ENCODE measurements around the gene VPS4B. TPM values are rescaled to one million over a fixed set of nuclear protein-coding genes. Genes with fewer than 3 reads are reported as not detected.

Gene VPS4B
- total and polyA plus RNA-seq, 2 of the 8 experiments (the other 6 are each of a cell fraction or from before 2014, with no cell fraction given) = 7.2 to 45.3 TPM

DNA sequence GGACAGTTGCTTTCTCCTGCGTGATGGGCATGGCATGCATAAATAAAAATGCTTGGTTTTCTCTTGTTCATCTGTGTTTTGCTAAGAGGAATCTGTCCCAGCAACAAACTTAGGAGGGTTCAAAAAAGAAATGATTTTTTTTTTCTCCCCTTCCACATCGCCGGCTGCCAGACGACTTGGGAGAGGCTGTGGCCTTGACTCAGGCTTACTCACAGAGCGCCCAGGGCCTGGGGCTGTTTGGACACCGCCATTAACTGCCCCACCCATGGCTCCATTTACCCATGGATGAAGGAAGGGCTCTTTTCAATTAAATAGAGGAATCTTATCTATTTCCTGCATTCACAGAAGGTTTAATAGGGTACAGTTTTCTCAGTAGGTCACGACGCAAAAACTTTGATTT, 32.2 kb upstream of the VPS4B start:
- no peaks in the 10 kb centered on the region for H3K36me3 ChIP-seq (ENCODE audit: control insufficient read depth in 2 of 4, insufficient read depth in 4 of 4, low read length in 3 of 4)
- WGBS, 2 experiments (ENCODE audit: extremely low coverage in 1 of 2, insufficient coverage in 1 of 2, insufficient read length in 1 of 2, insufficient replicate concordance in 2 of 2, low coverage in 1 of 2, low lambda C conversion rate in 2 of 2, missing lambda C conversion rate in 1 of 2) = 94% methylated on average over 8 of the region's 8 CpGs; no CpG with 5 or more reads in 1 of the 2 experiments
- no peak overlapping the region for H3K4ac ChIP-seq (replicated peaks; ENCODE audit: insufficient read length, low read depth, low read length)
- H4K20me1 ChIP-seq (replicated peaks in 1 of 2; ENCODE audit: control insufficient read depth in 1 of 2, insufficient read depth in 2 of 2, low read length in 2 of 2) = no peaks in the 10 kb centered on the region
- H3K27me3 ChIP-seq (replicated peaks in 1 of 4; ENCODE audit: control insufficient read depth in 3 of 4, extremely low read depth in 1 of 4, insufficient read depth in 3 of 4, low read length in 3 of 4) = no peaks in the 10 kb centered on the region
- H3K27ac ChIP-seq (ENCODE audit: low read depth, low read length) = no peak overlapping the region
- H2BK120ac ChIP-seq (replicated peaks; ENCODE audit: low read depth, low read length) = no peak overlapping the region
- H3K9ac ChIP-seq (replicated peaks in 1 of 4; ENCODE audit: extremely low read depth in 1 of 4, low read depth in 3 of 4, low read length in 3 of 4) = no peak overlapping the region
- no peak for DNase-seq (ENCODE audit: low read depth in 1 of 2, low spot score in 2 of 2)
- H3K79me2 ChIP-seq (ENCODE audit: control insufficient read depth in 1 of 2, insufficient read depth in 2 of 2, low read length in 2 of 2) = no peaks in the 10 kb centered on the region
- ChIA-PET CTCF (ENCODE audit: partially characterized antibody) (interaction anchor here (0.9 to 1.7 kb wide), 2 partner anchors 56 to 64 kb away, joined by 3 to 4 read pairs; no protein-coding TSS in a partner anchor), POLR2A (ENCODE audit: partially characterized antibody) (no interaction called here)
- H3K23ac ChIP-seq (ENCODE audit: insufficient read length) = no peak overlapping the region
- H2BK12ac ChIP-seq (ENCODE audit: low read depth, low read length) = no peak overlapping the region
- no peak overlapping the region for H3K56ac ChIP-seq (replicated peaks; ENCODE audit: insufficient read length, low read depth, low read length)
- no peak overlapping the region for H3K14ac ChIP-seq (ENCODE audit: insufficient read length)
- no peak overlapping the region for H4K5ac ChIP-seq (ENCODE audit: insufficient read length, low read depth, low read length)
- no peak overlapping the region for H2AFZ ChIP-seq (ENCODE audit: low read length)
- no peaks in the 10 kb centered on the region; a peak in 1 of 4 replicates for H3K9me3 ChIP-seq (ENCODE audit: insufficient read depth in 2 of 2, low read depth in 1 of 2, low read length in 1 of 2)
- no peak overlapping the region for H2BK5ac ChIP-seq (ENCODE audit: low read depth, low read length)
- no peaks in the 10 kb centered on the region for H3K23me2 ChIP-seq (ENCODE audit: low read depth, low read length)
- H3K18ac ChIP-seq (ENCODE audit: extremely low read depth, low read length) = no peak overlapping the region
- H3K4me2 ChIP-seq (ENCODE audit: insufficient read depth in 1 of 2, low read depth in 2 of 2, low read length in 2 of 2) = no peak overlapping the region
- H2AK5ac ChIP-seq (ENCODE audit: low read depth, low read length) = no peak overlapping the region
- H4K91ac ChIP-seq (replicated peaks; ENCODE audit: insufficient read length, low read length) = no peak overlapping the region
- no peaks in the 10 kb centered on the region for H3K79me1 ChIP-seq (ENCODE audit: low read depth, low read length)
- H4K8ac ChIP-seq (ENCODE audit: extremely low read depth, insufficient read depth, low read length) = no peak overlapping the region
- H3K4me3 ChIP-seq (ENCODE audit: extremely low read depth in 1 of 4, insufficient read depth in 2 of 4, low read depth in 3 of 4, low read length in 4 of 4) = no peak overlapping the region
- FAIRE-seq = no peak
- no peak overlapping the region for H2BK15ac ChIP-seq (ENCODE audit: low read length)
- H2BK20ac ChIP-seq (ENCODE audit: low read length) = no peak overlapping the region
- no peaks in the 10 kb centered on the region; a peak in 1 of 7 replicates for H3K4me1 ChIP-seq (replicated peaks in 1 of 4; ENCODE audit: control insufficient read depth in 3 of 4, insufficient read depth in 4 of 4, low read length in 3 of 4)
- TF ChIP-seq SUZ12 (IDR thresholded peaks at IDR 0.05; ENCODE audit: low read length) = no peak
- TF ChIP-seq CTBP2 (IDR thresholded peaks at IDR 0.05; ENCODE audit: borderline replicate concordance, insufficient read depth, insufficient read length, low read length) = no peak
- TF ChIP-seq CHD2 (IDR thresholded peaks at IDR 0.05; ENCODE audit: low read length) = no peak
- TF ChIP-seq, protein P1, sequence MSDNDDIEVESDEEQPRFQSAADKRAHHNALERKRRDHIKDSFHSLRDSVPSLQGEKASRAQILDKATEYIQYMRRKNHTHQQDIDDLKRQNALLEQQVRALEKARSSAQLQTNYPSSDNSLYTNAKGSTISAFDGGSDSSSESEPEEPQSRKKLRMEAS (IDR thresholded peaks at IDR 0.05) = no peak
- no peak for TF ChIP-seq SIN3A (conservative IDR thresholded peaks at IDR 0.05 in 1 of 2, IDR thresholded peaks at IDR 0.05 in 1 of 2; ENCODE audit: low read depth in 1 of 2, low read length in 2 of 2)
- no peak for TF ChIP-seq RAD21 (IDR thresholded peaks at IDR 0.05 in 1 of 2, conservative IDR thresholded peaks at IDR 0.05 in 1 of 2; ENCODE audit: low read depth in 2 of 2, low read length in 2 of 2)
- no peak for TF ChIP-seq POLR2AphosphoS5 (IDR thresholded peaks at IDR 0.05; ENCODE audit: low read depth, low read length)
- no peak for TF ChIP-seq CBX8 (IDR thresholded peaks at IDR 0.05; ENCODE audit: borderline replicate concordance, low read depth, low read length)
- no peak for TF ChIP-seq HDAC2 (IDR thresholded peaks at IDR 0.05; ENCODE audit: borderline replicate concordance in 1 of 2, low read depth in 2 of 2, low read length in 2 of 2)
- TF ChIP-seq NRF1 (IDR thresholded peaks at IDR 0.05; ENCODE audit: low read depth, low read length) = no peak
- TF ChIP-seq SP1 (IDR thresholded peaks at IDR 0.05; ENCODE audit: low read depth, low read length) = no peak
- no peak for TF ChIP-seq ASH2L (IDR thresholded peaks at IDR 0.05; ENCODE audit: low read length)
- TF ChIP-seq SIRT6 (IDR thresholded peaks at IDR 0.05; ENCODE audit: low read length) = no peak
- no peak for TF ChIP-seq POLR2A (IDR thresholded peaks at IDR 0.05; ENCODE audit: control extremely low read depth in 1 of 2, low read depth in 2 of 2, low read length in 2 of 2)
- no peak for TF ChIP-seq TCF12 (IDR thresholded peaks at IDR 0.05; ENCODE audit: low read depth, low read length)

Measured in H1 (cell line).